H9 (cell line): Measurements from ENCODE around the gene METAP2. TPM values are rescaled to one million over a fixed set of nuclear protein-coding genes. Genes with fewer than 3 reads are reported as not detected.

Experiments
- DNase-seq: peaks from one replicate; pipeline ENCODE4 v3.0.0-alpha.2; 2017
- H2AFZ ChIP-seq: one replicate; pipeline ENCODE4 v1.6.1; 2013; ENCODE audit warnings: mild to moderate bottlenecking, low read length, control low read depth, moderate library complexity
- H2AK5ac ChIP-seq: 2 replicates; pipeline ENCODE4 v1.6.1; 2013; ENCODE audit warnings: low read length, control low read depth, mixed read lengths; ENCODE audit not compliant: insufficient read length
- H2BK120ac ChIP-seq: one replicate; pipeline ENCODE4 v1.6.1; 2013; ENCODE audit warnings: low read depth, mild to moderate bottlenecking, low read length, control low read depth, inconsistent platforms; ENCODE audit not compliant: poor library complexity, severe bottlenecking
- H2BK12ac ChIP-seq: 2 replicates; pipeline ENCODE4 v1.6.1; 2013; ENCODE audit warnings: low read length, control low read depth, mixed read lengths, low read depth; ENCODE audit not compliant: insufficient read length
- H2BK15ac ChIP-seq: 2 replicates; pipeline ENCODE4 v1.6.1; 2013; ENCODE audit warnings: low read depth, low read length, control low read depth
- H2BK20ac ChIP-seq: one replicate; pipeline ENCODE4 v1.6.1; 2013; ENCODE audit warnings: low read depth, mild to moderate bottlenecking, low read length, control low read depth, inconsistent platforms; ENCODE audit not compliant: poor library complexity, severe bottlenecking
- H2BK5ac ChIP-seq: 2 replicates; pipeline ENCODE4 v1.6.1; 2013; ENCODE audit warnings: low read length, control low read depth, mixed read lengths; ENCODE audit not compliant: insufficient read length
- H3K14ac ChIP-seq: 2 replicates; pipeline ENCODE4 v1.6.1; 2013; ENCODE audit warnings: low read length, control low read depth; ENCODE audit not compliant: insufficient read depth
- H3K18ac ChIP-seq: 2 replicates; pipeline ENCODE4 v1.6.1; 2013; ENCODE audit warnings: low read depth, mild to moderate bottlenecking, mixed read lengths, low read length, control low read depth; ENCODE audit not compliant: insufficient read length
- H3K23ac ChIP-seq: 2 replicates; pipeline ENCODE4 v1.6.1; 2013; ENCODE audit warnings: low read length, control low read depth, mixed read lengths, low read depth; ENCODE audit not compliant: insufficient read length
- H3K23me2 ChIP-seq: 2 replicates; pipeline ENCODE4 v1.6.1; 2013; ENCODE audit warnings: low read depth, mild to moderate bottlenecking, mixed read lengths, low read length, control low read depth; ENCODE audit not compliant: insufficient read length, poor library complexity, severe bottlenecking
- H3K27ac ChIP-seq: 2 replicates; pipeline ENCODE4 v1.5.1; 2013; ENCODE audit warnings: low read length, control low read depth, mixed read lengths, low read depth; ENCODE audit not compliant: insufficient read length
- H3K27me3 ChIP-seq: 2 replicates; pipeline ENCODE4 v1.6.1; 2013; ENCODE audit warnings: low read length, control low read depth, inconsistent platforms; ENCODE audit not compliant: insufficient read depth
- H3K4ac ChIP-seq: 2 replicates; pipeline ENCODE4 v1.6.1; 2013; ENCODE audit warnings: low read depth, mild to moderate bottlenecking, control low read depth, inconsistent platforms, low read length, moderate library complexity
- H3K4me1 ChIP-seq: 2 replicates; pipeline ENCODE4 v1.6.1; 2013; ENCODE audit warnings: low read length, control low read depth, inconsistent platforms; ENCODE audit not compliant: insufficient read depth
- H3K4me2 ChIP-seq: 2 replicates; pipeline ENCODE4 v1.6.1; 2013; ENCODE audit warnings: low read length, control low read depth, mixed read lengths; ENCODE audit not compliant: insufficient read length, insufficient read depth
- H3K56ac ChIP-seq: 2 replicates; pipeline ENCODE4 v1.6.1; 2013; ENCODE audit warnings: low read depth, mild to moderate bottlenecking, mixed read lengths, low read length, control low read depth; ENCODE audit not compliant: insufficient read length
- H3K79me1 ChIP-seq: 2 replicates; pipeline ENCODE4 v1.6.1; 2013; ENCODE audit warnings: low read depth, mild to moderate bottlenecking, moderate library complexity, low read length, control low read depth, inconsistent platforms; ENCODE audit not compliant: insufficient read depth, poor library complexity, severe bottlenecking
- H3K79me2 ChIP-seq: 2 replicates; pipeline ENCODE4 v1.6.1; 2013; ENCODE audit warnings: low read length, control low read depth, inconsistent platforms; ENCODE audit not compliant: insufficient read depth
- H3K9ac ChIP-seq: 2 replicates; pipeline ENCODE4 v1.6.1; 2013; ENCODE audit warnings: low read length, control low read depth, mixed read lengths; ENCODE audit not compliant: insufficient read length; ENCODE audit errors: extremely low read depth
- H3K9me3 ChIP-seq: one replicate; pipeline ENCODE4 v1.6.1; 2013; ENCODE audit warnings: low read depth, low read length, inconsistent platforms; ENCODE audit not compliant: control insufficient read depth
- H3T11ph ChIP-seq: one replicate; pipeline ENCODE4 v1.6.1; 2013; ENCODE audit warnings: mild to moderate bottlenecking, low read length, control low read depth, inconsistent platforms
- H4K20me1 ChIP-seq: one replicate; pipeline ENCODE4 v1.6.1; 2013; ENCODE audit not compliant: control insufficient read depth, insufficient read length, insufficient read depth
- H4K5ac ChIP-seq: 2 replicates; pipeline ENCODE4 v1.6.1; 2013; ENCODE audit warnings: low read depth, mild to moderate bottlenecking, mixed read lengths, low read length, control low read depth; ENCODE audit not compliant: insufficient read length
- H4K8ac ChIP-seq: replicated peaks from 2 replicates; pipeline ENCODE4 v1.6.1; 2013; ENCODE audit warnings: low read length, control low read depth, mixed read lengths, low read depth; ENCODE audit not compliant: insufficient read length
- H4K91ac ChIP-seq: 2 replicates; pipeline ENCODE4 v1.6.1; 2013; ENCODE audit warnings: low read depth, mild to moderate bottlenecking, moderate library complexity, mixed read lengths, low read length, control low read depth; ENCODE audit not compliant: insufficient read length
- H3K27ac Mint-ChIP-seq, 3 experiments: 2 replicates in 2 of 3; 3 replicates in 1 of 3; pipeline ENCODE4 v1.8.0; 2020 to 2021; ENCODE audit warnings: mixed read lengths in 3 of 3, mild to moderate bottlenecking in 1 of 3, moderate library complexity in 1 of 3
- H3K27me3 Mint-ChIP-seq: 2 replicates; pipeline ENCODE4 v1.8.0; 2021; ENCODE audit warnings: low read depth, mild to moderate bottlenecking, moderate library complexity, mixed read lengths
- H3K36me3 Mint-ChIP-seq, 3 experiments: 2 replicates in 2 of 3; 3 replicates in 1 of 3; pipeline ENCODE4 v1.8.0; 2020 to 2021; ENCODE audit warnings: low read depth in 3 of 3, mixed read lengths in 3 of 3; ENCODE audit not compliant: insufficient read depth in 1 of 3
- H3K4me1 Mint-ChIP-seq, 2 experiments: 2 replicates each; pipeline ENCODE4 v1.8.0; 2020; ENCODE audit warnings: mixed read lengths in 2 of 2
- H3K4me3 Mint-ChIP-seq, 2 experiments: 2 replicates in 1 of 2; 3 replicates in 1 of 2; pipeline ENCODE4 v1.8.0; 2020 to 2021; ENCODE audit warnings: mild to moderate bottlenecking in 2 of 2, mixed read lengths in 2 of 2, moderate library complexity in 1 of 2
- H3K9me3 Mint-ChIP-seq, 2 experiments: 2 replicates in 1 of 2; 3 replicates in 1 of 2; pipeline ENCODE4 v1.8.0; 2020; ENCODE audit warnings: mild to moderate bottlenecking in 2 of 2, mixed read lengths in 2 of 2, moderate library complexity in 1 of 2
- CTCF ChIP-seq: fragments of 200-600 bp; sonication (generic); conservative IDR thresholded peaks from 3 replicates; pipeline ENCODE4 v1.8.0; 2021; ENCODE audit warnings: antibody characterized with exemption, mild to moderate bottlenecking
- WGBS: extraction: QIAGEN DNeasy Blood & Tissue Kit; methylation state at CpG from one replicate; pipeline ENCODE4 v1.1.7; 2013; ENCODE audit warnings: missing lambda C conversion rate, low lambda C conversion rate, mixed read lengths; ENCODE audit not compliant: insufficient read length; ENCODE audit errors: extremely low coverage; 5-methylcytosine and 5-hydroxymethylcytosine counted together
- total RNA-seq: library from RNA; stranded (reverse); gene quantifications from 2 replicates; pipeline ENCODE4 v1.2.1, GENCODE V29; 2021

METAP2 gene
- total RNA-seq, 1 experiment from 2014 or later, result 140 TPM

- Histone ChIP-seq H2BK12ac (no peak overlapping the region), H3K27ac (no peak overlapping the region), H4K8ac (no peak overlapping the region), H3K9ac (no peak overlapping the region), H3K79me1 (no peaks in the 10 kb centered on the region), H3K9me3 (no peaks in the 10 kb centered on the region), H2AFZ (no peak overlapping the region), H2BK120ac (no peak overlapping the region), H4K20me1 (no peaks in the 10 kb centered on the region), H4K5ac (no peak overlapping the region), H2BK20ac (no peak overlapping the region), H3K4ac (no peak overlapping the region), H3K4me2 (no peak overlapping the region), H2AK5ac (no peak overlapping the region), H3K23ac (no peak overlapping the region), H3K27me3 (no peaks in the 10 kb centered on the region), H4K91ac (no peak overlapping the region), H3K14ac (no peak overlapping the region), H3K23me2 (no peaks in the 10 kb centered on the region), H3K18ac (no peak overlapping the region), H3K79me2 (0 out of 2 replicates have a peak, but pooled peaks cover 2% of the 10 kb centered on the region), H2BK5ac (no peak overlapping the region), H2BK15ac (no peak overlapping the region), H3K4me1 (no peaks in the 10 kb centered on the region), H3K56ac (no peak overlapping the region), H3T11ph (no peak overlapping the region)
- Mint-ChIP-seq H3K27ac (no peak overlapping the region; a peak in 2 of 7 replicates), H3K4me1 (no peaks in the 10 kb centered on the region; a peak in 1 of 4 replicates), H3K27me3 (no peaks in the 10 kb centered on the region), H3K36me3 (peaks cover 59 to 81% (median 79%) of the 10 kb centered on the region in 3 experiments; a peak in 6 of 7 replicates), H3K4me3 (no peak overlapping the region), H3K9me3 (no peaks in the 10 kb centered on the region)
- DNase-seq, result no peak
- WGBS, result no CpG with 5 or more reads among the region's 2 CpGs
- TF ChIP-seq CTCF, result no peak
Observed at GRCh38 chr12:95499772-95500171, 25.8 kb downstream of the METAP2 start.
